Fibroblast of lung (primary cell): ENCODE data around the gene IDE. TPM values are rescaled to one million over a fixed set of nuclear protein-coding genes. Genes with fewer than 3 reads are reported as not detected.

ENCODE experiments used
- DNase-seq, 2 donors: peaks; one replicate each; pipeline versions ENCODE4 v3.0.0 to v3.0.0-alpha.2; 2010; ENCODE audit warnings: low read depth in 2 of 2
- H2AFZ ChIP-seq: 2 replicates; pipeline ENCODE4 v1.5.1; 2012; ENCODE audit warnings: low read length, control low read depth, inconsistent platforms
- H3K27ac ChIP-seq: 2 replicates; pipeline ENCODE4 v1.5.1; 2011; ENCODE audit warnings: low read length, control low read depth; ENCODE audit not compliant: insufficient read depth
- H3K27me3 ChIP-seq: 2 replicates; pipeline ENCODE4 v1.5.1; 2011; ENCODE audit warnings: mild to moderate bottlenecking, low read length; ENCODE audit not compliant: control insufficient read depth, insufficient read depth
- H3K36me3 ChIP-seq: 2 replicates; pipeline ENCODE4 v1.5.1; 2011; ENCODE audit warnings: low read length; ENCODE audit not compliant: control insufficient read depth, insufficient read depth
- H3K4me1 ChIP-seq: 2 replicates; pipeline ENCODE4 v1.5.1; 2011; ENCODE audit warnings: low read length; ENCODE audit not compliant: control insufficient read depth, insufficient read depth; ENCODE audit errors: extremely low read depth
- H3K4me2 ChIP-seq: 2 replicates; pipeline ENCODE4 v1.5.1; 2011; ENCODE audit warnings: low read length, control low read depth; ENCODE audit not compliant: insufficient read depth; ENCODE audit errors: extremely low read depth
- H3K4me3 ChIP-seq, 4 experiments: fragments of 200-600 bp in 1 of 4; sonication (generic) in 1 of 4; replicated peaks in 1 of 4; 2 replicates each; pipeline ENCODE4 v1.5.1; 2011 to 2016; ENCODE audit warnings: low read length in 4 of 4, low read depth in 3 of 4, mild to moderate bottlenecking in 3 of 4, control low read depth in 2 of 4, inconsistent platforms in 1 of 4, mixed read lengths in 1 of 4; ENCODE audit not compliant: insufficient read depth in 1 of 4; ENCODE audit errors: control extremely low read depth in 1 of 4
- H3K79me2 ChIP-seq: 2 replicates; pipeline ENCODE4 v1.5.1; 2012; ENCODE audit warnings: mild to moderate bottlenecking, low read length, inconsistent platforms; ENCODE audit not compliant: control insufficient read depth, insufficient read depth
- H3K9ac ChIP-seq: 2 replicates; pipeline ENCODE4 v1.5.1; 2011; ENCODE audit warnings: mild to moderate bottlenecking, low read length, control low read depth; ENCODE audit not compliant: insufficient read depth
- H3K9me3 ChIP-seq: 2 replicates; pipeline ENCODE4 v1.5.1; 2012; ENCODE audit warnings: low read depth, low read length; ENCODE audit not compliant: control insufficient read depth, insufficient read depth
- H4K20me1 ChIP-seq: 2 replicates; pipeline ENCODE4 v1.5.1; 2011; ENCODE audit warnings: low read length; ENCODE audit not compliant: control insufficient read depth, insufficient read depth; ENCODE audit errors: extremely low read depth
- EZH2 ChIP-seq: IDR thresholded peaks from 2 replicates; pipeline ENCODE4 v1.5.1; 2012; ENCODE audit warnings: low read length, control low read depth, mild to moderate bottlenecking; ENCODE audit errors: missing control alignments
- polyA plus RNA-seq, 2 donors: library from polyadenylated mRNA; depleted of rRNA in 1 of 2; stranded (reverse) in 1 of 2; unstranded in 1 of 2; fragments of >200 nt; gene quantifications; 2 replicates each; pipeline ENCODE4 v1.2.1, GENCODE V29; 2011 to 2012; ENCODE audit warnings: missing spikeins in 1 of 2
- total RNA-seq: library from RNA; depleted of rRNA; stranded (reverse); fragments of >200 nt; gene quantifications from 2 replicates; pipeline ENCODE4 v1.2.1, GENCODE V29; 2014
- TF ChIP-seq, protein P1 (sequence below), 2 donors: IDR thresholded peaks in 1 of 2; conservative IDR thresholded peaks in 1 of 2; 1 replicate in 1 of 2; 2 replicates in 1 of 2; pipeline ENCODE4 v1.5.1; 2011 to 2012; ENCODE audit warnings: low read length in 2 of 2, control low read depth in 1 of 2, inconsistent platforms in 1 of 2, low read depth in 1 of 2, mild to moderate bottlenecking in 1 of 2

The IDE gene
- total and polyA plus RNA-seq, 2 donors (not counting 1 experiment from before 2014, with no cell fraction given), result 21.3 to 24.5 TPM

DNA sequence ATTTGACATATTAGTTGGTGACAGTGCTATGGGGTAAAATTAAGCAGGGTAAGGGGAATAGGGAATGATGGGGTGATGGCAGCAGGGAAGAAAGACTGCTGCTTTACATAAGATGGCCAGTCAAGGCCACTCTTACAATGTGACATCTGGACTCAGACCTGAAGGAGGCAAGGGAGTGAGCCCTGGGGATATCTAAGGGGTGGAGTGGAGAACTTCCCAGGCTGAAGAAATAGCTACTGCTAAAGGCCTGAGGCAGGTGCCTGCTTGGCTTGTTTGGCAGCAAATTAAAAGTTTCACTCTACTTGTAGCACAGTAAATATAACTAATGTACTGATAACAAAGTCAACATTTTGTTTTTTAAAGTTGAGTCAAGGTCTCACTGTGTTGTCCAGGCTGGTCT is 93.5 kb downstream of the IDE start:
- no peak for TF ChIP-seq EZH2
- TF ChIP-seq, protein P1, sequence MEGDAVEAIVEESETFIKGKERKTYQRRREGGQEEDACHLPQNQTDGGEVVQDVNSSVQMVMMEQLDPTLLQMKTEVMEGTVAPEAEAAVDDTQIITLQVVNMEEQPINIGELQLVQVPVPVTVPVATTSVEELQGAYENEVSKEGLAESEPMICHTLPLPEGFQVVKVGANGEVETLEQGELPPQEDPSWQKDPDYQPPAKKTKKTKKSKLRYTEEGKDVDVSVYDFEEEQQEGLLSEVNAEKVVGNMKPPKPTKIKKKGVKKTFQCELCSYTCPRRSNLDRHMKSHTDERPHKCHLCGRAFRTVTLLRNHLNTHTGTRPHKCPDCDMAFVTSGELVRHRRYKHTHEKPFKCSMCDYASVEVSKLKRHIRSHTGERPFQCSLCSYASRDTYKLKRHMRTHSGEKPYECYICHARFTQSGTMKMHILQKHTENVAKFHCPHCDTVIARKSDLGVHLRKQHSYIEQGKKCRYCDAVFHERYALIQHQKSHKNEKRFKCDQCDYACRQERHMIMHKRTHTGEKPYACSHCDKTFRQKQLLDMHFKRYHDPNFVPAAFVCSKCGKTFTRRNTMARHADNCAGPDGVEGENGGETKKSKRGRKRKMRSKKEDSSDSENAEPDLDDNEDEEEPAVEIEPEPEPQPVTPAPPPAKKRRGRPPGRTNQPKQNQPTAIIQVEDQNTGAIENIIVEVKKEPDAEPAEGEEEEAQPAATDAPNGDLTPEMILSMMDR (conservative IDR thresholded peaks at IDR 0.05 in 1 of 2, IDR thresholded peaks at IDR 0.05 in 1 of 2; ENCODE audit: low read depth in 1 of 2, low read length in 2 of 2), result no peak
- H3K4me1 ChIP-seq, result no peaks in the 10 kb centered on the region

DNA sequence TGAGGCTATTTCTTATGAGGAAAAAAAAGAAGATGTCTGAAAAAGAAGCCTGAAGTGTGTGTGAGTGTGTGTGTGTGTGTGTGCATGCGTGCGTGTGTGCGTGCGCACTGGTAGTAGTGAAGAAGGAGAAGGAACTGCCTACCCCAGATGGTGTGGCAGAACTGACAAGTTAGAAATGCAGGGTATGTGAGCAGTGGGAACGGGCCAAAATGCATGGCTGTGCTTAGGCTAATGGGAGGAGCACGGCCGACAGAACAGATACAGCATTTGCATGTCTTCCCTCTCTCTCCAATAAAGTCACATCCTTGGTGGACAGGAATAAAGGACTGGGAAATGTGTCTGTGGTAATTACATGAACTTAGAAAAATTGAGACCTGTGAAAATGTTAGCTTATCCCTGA is 94.3 kb downstream of the IDE start:
- H3K79me2 ChIP-seq, result no peaks in the 10 kb centered on the region
- no peaks in the 10 kb centered on the region for H4K20me1 ChIP-seq
- no peaks in the 10 kb centered on the region for H3K9me3 ChIP-seq
- no peaks in the 10 kb centered on the region for H3K36me3 ChIP-seq
- H2AFZ ChIP-seq, result no peak overlapping the region
- no peak for DNase-seq
- H3K27me3 ChIP-seq, result no peaks in the 10 kb centered on the region
- H3K4me2 ChIP-seq, result no peak overlapping the region
- no peak overlapping the region for H3K27ac ChIP-seq
- TF ChIP-seq, protein P1 (conservative IDR thresholded peaks at IDR 0.05 in 1 of 2, IDR thresholded peaks at IDR 0.05 in 1 of 2; ENCODE audit: low read depth in 1 of 2, low read length in 2 of 2), result no peak
- no peak for TF ChIP-seq EZH2
- no peak overlapping the region for H3K4me3 ChIP-seq
- no peaks in the 10 kb centered on the region for H3K4me1 ChIP-seq
- no peak overlapping the region for H3K9ac ChIP-seq

More for the DNA sequence above, 93.5 kb downstream of the IDE start:
- Histone ChIP-seq H3K9ac (no peak overlapping the region), H3K4me2 (no peak overlapping the region), H3K27me3 (no peaks in the 10 kb centered on the region), H4K20me1 (no peaks in the 10 kb centered on the region), H3K4me3 (no peak overlapping the region), H3K36me3 (peaks cover 1% of the 10 kb centered on the region), H3K79me2 (no peaks in the 10 kb centered on the region), H3K9me3 (no peaks in the 10 kb centered on the region), H2AFZ (no peak overlapping the region), H3K27ac (no peak overlapping the region)
- DNase-seq, result no peak

DNA sequence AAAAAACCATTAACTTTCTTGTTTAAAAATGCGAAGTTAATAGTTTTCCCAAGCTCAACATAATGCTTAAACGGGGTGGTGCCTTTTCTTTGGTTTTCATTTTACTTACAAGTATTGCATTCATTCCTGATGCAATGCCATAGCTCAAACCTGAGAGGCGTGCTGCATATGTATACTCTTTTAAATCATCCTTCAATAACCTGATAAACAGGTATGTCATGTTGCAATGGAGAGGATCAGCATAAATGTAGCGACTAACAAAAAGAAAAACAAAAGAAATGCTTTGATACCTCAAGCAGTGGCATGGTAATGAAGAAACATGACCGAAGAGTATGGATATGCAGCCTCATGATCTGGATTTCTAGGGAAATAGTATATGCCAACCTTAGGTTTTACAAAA is 95.4 kb downstream of the IDE start:
- Histone ChIP-seq H3K79me2 (no peaks in the 10 kb centered on the region), H3K4me2 (no peak overlapping the region), H3K27me3 (no peaks in the 10 kb centered on the region), H3K27ac (no peak overlapping the region), H4K20me1 (no peaks in the 10 kb centered on the region), H3K9me3 (no peaks in the 10 kb centered on the region), H3K36me3 (no peaks in the 10 kb centered on the region), H3K9ac (no peak overlapping the region), H3K4me1 (no peaks in the 10 kb centered on the region), H2AFZ (no peak overlapping the region), H3K4me3 (no peak overlapping the region)
- DNase-seq, result no peak
- TF ChIP-seq, protein P1 (conservative IDR thresholded peaks at IDR 0.05 in 1 of 2, IDR thresholded peaks at IDR 0.05 in 1 of 2; ENCODE audit: low read depth in 1 of 2, low read length in 2 of 2), result no peak
- TF ChIP-seq EZH2, result no peak
